ENCODE results near the gene CHST15. TPM values are rescaled to one million over a fixed set of nuclear protein-coding genes. Genes with fewer than 3 reads are reported as not detected.

The CHST15 gene
- total and polyA plus RNA-seq, 8 donors: 4.8 to 17.3 (median 12.4) TPM

GRCh38 chr10:124045276-124045675 lies 48.1 kb downstream of the CHST15 start:
- Histone ChIP-seq H3K4me1 (no peaks in the 10 kb centered on the region), H3K36me3 (no peaks in the 10 kb centered on the region), H3K27me3 (no peaks in the 10 kb centered on the region), H3K27ac (no peak overlapping the region), H3K9me3 (no peaks in the 10 kb centered on the region), H3K4me3 (no peak overlapping the region)
- no peak for TF ChIP-seq CTCF (IDR thresholded peaks at IDR 0.05)
- 48 to 51% methylated on average over 6 of the region's 6 CpGs for WGBS, 2 donors
- FAIRE-seq: no peak
- intact Hi-C loops (cut with DNase I): no loop called here
- DNase-seq: no peak
- no peak for ATAC-seq

- intact Hi-C loops (cut with DNase I): no loop called here
- peak in 1 of 4 donors; percentile 31 for ATAC-seq
Observed at GRCh38 chr10:124044143-124044862, 49.1 kb downstream of the CHST15 start.

GRCh38 chr10:124043310-124044142 lies 49.9 kb downstream of the CHST15 start:
- H3K36me3 ChIP-seq: no peaks in the 10 kb centered on the region
- ATAC-seq (peak in 2 of 4 donors; percentile 43 to 74), FAIRE-seq (no peak), DNase-seq (peak in 1 of 6 donors; percentile 11)
- TF ChIP-seq CTCF (IDR thresholded peaks at IDR 0.05): no peak
- WGBS, 2 donors: 60 to 63% methylated on average over 12 of the region's 12 CpGs
- H3K4me3 ChIP-seq: no peak overlapping the region
- H3K4me1 ChIP-seq: no peaks in the 10 kb centered on the region
- H3K9me3 ChIP-seq: no peaks in the 10 kb centered on the region
- H3K27me3 ChIP-seq: no peaks in the 10 kb centered on the region
- intact Hi-C loops (cut with DNase I): no loop called here
- no peak overlapping the region for H3K27ac ChIP-seq

More at GRCh38 chr10:124044143-124044862, 49.1 kb downstream of the CHST15 start:
- no peaks in the 10 kb centered on the region for H3K27me3 ChIP-seq
- H3K4me1 ChIP-seq: no peaks in the 10 kb centered on the region
- no peak for TF ChIP-seq CTCF (IDR thresholded peaks at IDR 0.05)
- no peaks in the 10 kb centered on the region for H3K36me3 ChIP-seq
- no peak for FAIRE-seq
- H3K9me3 ChIP-seq: no peaks in the 10 kb centered on the region
- peak in 1 of 6 donors; percentile 46 for DNase-seq
- H3K27ac ChIP-seq: no peak overlapping the region
- H3K4me3 ChIP-seq: no peak overlapping the region
- 84 to 92% methylated on average over 40 of the region's 40 CpGs for WGBS, 2 donors

- intact Hi-C loops (cut with DNase I): no loop called here
- Histone ChIP-seq H3K4me3 (no peak overlapping the region), H3K27ac (no peak overlapping the region), H3K36me3 (no peaks in the 10 kb centered on the region), H3K9me3 (no peaks in the 10 kb centered on the region), H3K4me1 (no peaks in the 10 kb centered on the region), H3K27me3 (no peaks in the 10 kb centered on the region)
- ATAC-seq (no peak), DNase-seq (peak in 1 of 6 donors; percentile 15), FAIRE-seq (no peak)
- 54 to 57% methylated on average over 8 of the region's 8 CpGs for WGBS, 2 donors
- no peak for TF ChIP-seq CTCF (IDR thresholded peaks at IDR 0.05)
Observed at GRCh38 chr10:124042656-124043309, 50.6 kb downstream of the CHST15 start.
